SK-N-SH (cell line): ENCODE results near the gene RB1. TPM values are rescaled to one million over a fixed set of nuclear protein-coding genes. Genes with fewer than 3 reads are reported as not detected.

Experiments
- CTCF ChIA-PET: fragments of 300-600, 350-600 bp; formaldehyde crosslinking; extraction: SDS; loops from one replicate; lab custom pipeline; 2021; lab: Yijun Ruan, JAX
- POLR2A ChIA-PET: fragments of 350-600 bp; sonication (Branson Sonifier 250); formaldehyde crosslinking; extraction: SDS; loops from one replicate; lab custom pipeline; 2020; ENCODE audit warnings: antibody characterized with exemption, inconsistent platforms; lab: Yijun Ruan, JAX
- DNase-seq: peaks from one replicate; pipeline ENCODE4 v3.0.0; 2012
- H2AFZ ChIP-seq: fragments of 200-600 bp; sonication (generic); 2 replicates; pipeline ENCODE4 v1.8.1; 2016; ENCODE audit warnings: antibody characterized with exemption, mild to moderate bottlenecking, low read depth
- H3F3A ChIP-seq: fragments of 200-600 bp; sonication (generic); replicated peaks from 2 replicates; pipeline ENCODE3; 2016; ENCODE audit warnings: antibody characterized with exemption, mild to moderate bottlenecking; ENCODE audit not compliant: insufficient read depth
- H3K27ac ChIP-seq, 2 experiments: fragments of 200-500 bp in 1 of 2; fragments of 200-600 bp in 1 of 2; sonication (Bioruptor generic) in 1 of 2; sonication (generic), shearing (Covaris generic) in 1 of 2; 2 replicates each; pipeline versions ENCODE4 v1.5.1 to v1.6.1; 2014 to 2016; ENCODE audit warnings: low read depth in 2 of 2, inconsistent platforms in 1 of 2, low read length in 1 of 2, mild to moderate bottlenecking in 1 of 2, mixed read lengths in 1 of 2
- H3K27me3 ChIP-seq: fragments of 200-600 bp; sonication (generic), shearing (Covaris generic); 2 replicates; pipeline ENCODE4 v1.6.1; 2016; ENCODE audit warnings: mixed run types; ENCODE audit not compliant: insufficient read depth
- H3K36me3 ChIP-seq, 2 experiments: fragments of 200-500 bp in 1 of 2; fragments of 200-600 bp in 1 of 2; sonication (Bioruptor generic) in 1 of 2; sonication (generic) in 1 of 2; replicated peaks in 1 of 2; 2 replicates each; pipeline versions ENCODE3 to v1.5.1; 2014 to 2016; ENCODE audit warnings: low read length in 1 of 2, mild to moderate bottlenecking in 1 of 2; ENCODE audit not compliant: insufficient read depth in 2 of 2, control insufficient read depth in 1 of 2
- H3K4me1 ChIP-seq, 2 experiments: fragments of 200-500 bp in 1 of 2; fragments of 200-600 bp in 1 of 2; sonication (Bioruptor generic) in 1 of 2; sonication (generic), shearing (Covaris generic) in 1 of 2; 2 replicates each; pipeline versions ENCODE4 v1.5.1 to v1.6.1; 2014 to 2016; ENCODE audit warnings: low read depth in 1 of 2, low read length in 1 of 2, mixed run types in 1 of 2; ENCODE audit not compliant: insufficient read depth in 2 of 2, control insufficient read depth in 1 of 2
- H3K4me2 ChIP-seq: fragments of 200-600 bp; sonication (generic), shearing (Covaris generic); 2 replicates; pipeline ENCODE4 v1.6.1; 2017; ENCODE audit warnings: mixed run types
- H3K4me3 ChIP-seq, 2 experiments: fragments of 200-500 bp in 1 of 2; fragments of 200-600 bp in 1 of 2; sonication (Bioruptor generic) in 1 of 2; sonication (generic), shearing (Covaris generic) in 1 of 2; 2 replicates each; pipeline versions ENCODE4 v1.5.1 to v1.8.1; 2014 to 2016; ENCODE audit warnings: low read depth in 2 of 2, inconsistent platforms in 1 of 2, low read length in 1 of 2, mild to moderate bottlenecking in 1 of 2, mixed read lengths in 1 of 2, moderate library complexity in 1 of 2
- H3K79me2 ChIP-seq: fragments of 200-600 bp; sonication (generic); 2 replicates; pipeline ENCODE4 v1.8.1; 2017; ENCODE audit warnings: mild to moderate bottlenecking; ENCODE audit not compliant: insufficient read depth
- H3K9ac ChIP-seq: fragments of 200-600 bp; sonication (generic); 2 replicates; pipeline ENCODE4 v1.6.1; 2017; ENCODE audit warnings: mixed run types
- H3K9me2 ChIP-seq: fragments of 200-600 bp; sonication (generic); 2 replicates; pipeline ENCODE4 v1.6.1; 2017; ENCODE audit warnings: mixed run types
- H3K9me3 ChIP-seq: fragments of 200-600 bp; sonication (generic); 2 replicates; pipeline ENCODE4 v1.6.1; 2017; ENCODE audit warnings: mixed run types, mild to moderate bottlenecking, moderate library complexity
- H4K20me1 ChIP-seq: fragments of 200-600 bp; sonication (generic); 2 replicates; pipeline ENCODE4 v1.6.1; 2017; ENCODE audit warnings: mild to moderate bottlenecking, mixed run types; ENCODE audit not compliant: insufficient read depth
- CHD2 ChIP-seq: fragments of 150-350 bp; IDR thresholded peaks from 2 replicates; pipeline ENCODE4 v1.6.1; 2018; ENCODE audit warnings: low read length; ENCODE audit not compliant: partially characterized antibody
- EP300 ChIP-seq, 2 experiments: IDR thresholded peaks; 2 replicates each; pipeline versions ENCODE4 v1.4.0 to v1.6.1; 2012; ENCODE audit warnings: borderline replicate concordance in 1 of 2, low read depth in 1 of 2, low read length in 1 of 2
- FOXJ3 ChIP-seq: sonication (generic); formaldehyde crosslinking; IDR thresholded peaks from 2 replicates; pipeline ENCODE4 v1.5.1; 2020; ENCODE audit warnings: mild to moderate bottlenecking, missing genetic modification reagents
- GATA2 ChIP-seq: sonication (generic); formaldehyde crosslinking; IDR thresholded peaks from 2 replicates; pipeline ENCODE4 v1.5.0; 2020; ENCODE audit warnings: mild to moderate bottlenecking, missing genetic modification reagents
- MAX ChIP-seq: IDR thresholded peaks from 2 replicates; pipeline ENCODE4 v1.4.0; 2012; ENCODE audit warnings: low read depth
- MEF2A ChIP-seq: IDR thresholded peaks from 2 replicates; pipeline ENCODE4 v1.4.0; 2012; ENCODE audit warnings: low read depth, borderline replicate concordance
- NFIC ChIP-seq: IDR thresholded peaks from 2 replicates; pipeline ENCODE4 v1.4.0; 2012; ENCODE audit warnings: borderline replicate concordance
- NRF1 ChIP-seq: IDR thresholded peaks from 2 replicates; pipeline ENCODE4 v1.6.1; 2012; ENCODE audit warnings: low read depth, mild to moderate bottlenecking, low read length
- PBX3 ChIP-seq: IDR thresholded peaks from 2 replicates; pipeline ENCODE4; 2012
- POLR2AphosphoS5 ChIP-seq: IDR thresholded peaks from 2 replicates; pipeline ENCODE4 v1.6.1; 2012; ENCODE audit warnings: low read depth, low read length
- RCOR1 ChIP-seq: fragments of 150-350 bp; IDR thresholded peaks from 2 replicates; pipeline ENCODE4 v1.6.1; 2017; ENCODE audit warnings: antibody characterized with exemption, low read length
- SMC3 ChIP-seq: IDR thresholded peaks from 2 replicates; pipeline ENCODE4 v1.6.1; 2012; ENCODE audit warnings: low read depth, low read length, improper control_type of control experiment
- TAF1 ChIP-seq: IDR thresholded peaks from 2 replicates; pipeline ENCODE4 v1.6.1; 2012; ENCODE audit warnings: low read depth, mild to moderate bottlenecking, low read length, moderate library complexity, borderline replicate concordance
- TCF12 ChIP-seq: IDR thresholded peaks from 2 replicates; pipeline ENCODE4 v1.4.0; 2012
- YY1 ChIP-seq: IDR thresholded peaks from 2 replicates; pipeline ENCODE4 v1.4.0; 2012; ENCODE audit warnings: low read depth, mild to moderate bottlenecking
- WGBS: methylation state at CpG from one replicate; pipeline ENCODE4 v1.1.6; 2017; ENCODE audit warnings: low lambda C conversion rate; 5-methylcytosine and 5-hydroxymethylcytosine counted together
- polyA plus RNA-seq, 3 experiments: library from polyadenylated mRNA; depleted of rRNA; stranded (reverse); fragments of >200 nt; gene quantifications; 2 replicates each; pipeline ENCODE4 v1.2.3, GENCODE V29; 2012
- TF ChIP-seq, protein P1 (sequence below): fragments of 150-350 bp; IDR thresholded peaks from 2 replicates; pipeline ENCODE4 v1.6.1; 2016; ENCODE audit warnings: mild to moderate bottlenecking, low read depth, low read length

The RB1 gene
- polyA plus RNA-seq, 1 of the 3 experiments (the other 2 are of a cell fraction), result 11.5 TPM

- no peak overlapping the region for H3K4me2 ChIP-seq
- H2AFZ ChIP-seq, result no peak overlapping the region
- POLR2A ChIA-PET, result no interaction called here
- H3K79me2 ChIP-seq, result peaks cover 36% of the 10 kb centered on the region
- H3K9me2 ChIP-seq, result no peaks in the 10 kb centered on the region
- no peaks in the 10 kb centered on the region; the same call in 1 of the 2 replicates for H4K20me1 ChIP-seq
- TF ChIP-seq RCOR1 (no peak), TAF1 (no peak), FOXJ3 (CRISPR knock-in tag) (no peak), MEF2A (no peak), TCF12 (no peak), NRF1 (no peak), POLR2AphosphoS5 (no peak), MAX (no peak), SMC3 (no peak), GATA2 (CRISPR knock-in tag) (no peak), CHD2 (no peak)
- TF ChIP-seq, protein P1, sequence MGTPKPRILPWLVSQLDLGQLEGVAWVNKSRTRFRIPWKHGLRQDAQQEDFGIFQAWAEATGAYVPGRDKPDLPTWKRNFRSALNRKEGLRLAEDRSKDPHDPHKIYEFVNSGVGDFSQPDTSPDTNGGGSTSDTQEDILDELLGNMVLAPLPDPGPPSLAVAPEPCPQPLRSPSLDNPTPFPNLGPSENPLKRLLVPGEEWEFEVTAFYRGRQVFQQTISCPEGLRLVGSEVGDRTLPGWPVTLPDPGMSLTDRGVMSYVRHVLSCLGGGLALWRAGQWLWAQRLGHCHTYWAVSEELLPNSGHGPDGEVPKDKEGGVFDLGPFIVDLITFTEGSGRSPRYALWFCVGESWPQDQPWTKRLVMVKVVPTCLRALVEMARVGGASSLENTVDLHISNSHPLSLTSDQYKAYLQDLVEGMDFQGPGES, result no peak
- no peaks in the 10 kb centered on the region for H3K9me3 ChIP-seq
- H3K27me3 ChIP-seq, result no peaks in the 10 kb centered on the region
- WGBS, result 96% methylated on average over 13 of the region's 13 CpGs
- H3K9ac ChIP-seq, result no peak overlapping the region
- peaks cover 52 to 56% of the 10 kb centered on the region in 2 experiments for H3K36me3 ChIP-seq
- no peaks in the 10 kb centered on the region; a peak in 2 of 4 replicates for H3K4me1 ChIP-seq
- H3K4me3 ChIP-seq, result no peak overlapping the region
- CTCF ChIA-PET, result no interaction called here
- H3F3A ChIP-seq, result peaks cover under 1% of the 10 kb centered on the region
- no peak overlapping the region for H3K27ac ChIP-seq
- no peak for DNase-seq
Measured at GRCh38 chr13:48255090-48255489, 48.5 kb upstream of the RB1 start.

DNA sequence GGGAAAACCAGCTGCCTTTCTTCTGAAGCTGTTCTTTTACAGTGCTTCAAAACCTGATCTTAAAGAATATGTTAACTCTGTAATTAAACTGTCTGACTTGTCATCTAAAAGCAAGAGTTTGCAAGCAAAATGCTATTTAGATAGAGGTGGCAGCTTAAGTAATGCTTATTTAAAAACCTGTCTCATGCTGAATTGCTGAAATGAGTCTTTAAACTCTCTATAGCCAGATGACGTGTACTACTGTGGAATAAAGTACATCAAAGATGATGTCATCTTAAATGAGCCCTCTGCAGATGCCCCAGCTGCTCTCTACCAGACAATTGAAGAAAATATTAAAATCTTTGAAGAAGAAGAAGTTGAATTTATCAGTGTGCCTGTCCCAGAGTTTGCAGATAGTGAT lies 47.6 kb upstream of the RB1 start:
- TF ChIP-seq EP300 (IDR thresholded peaks at IDR 0.05; ENCODE audit: borderline replicate concordance in 1 of 2, low read depth in 1 of 2, low read length in 1 of 2) (no peak), PBX3 (no peak), GATA2 (CRISPR knock-in tag) (no peak), YY1 (no peak), SMC3 (no peak), NFIC (no peak)
- Histone ChIP-seq H3K4me3 (no peak overlapping the region), H3K9me3 (no peaks in the 10 kb centered on the region), H4K20me1 (no peaks in the 10 kb centered on the region; the same call in 1 of the 2 replicates), H3K4me2 (no peak overlapping the region), H3K9ac (no peak overlapping the region), H2AFZ (no peak overlapping the region), H3K27me3 (no peaks in the 10 kb centered on the region), H3K36me3 (peaks cover 58 to 62% of the 10 kb centered on the region in 2 experiments), H3K27ac (no peak overlapping the region), H3K4me1 (no peaks in the 10 kb centered on the region; a peak in 2 of 4 replicates), H3F3A (no peaks in the 10 kb centered on the region), H3K9me2 (no peaks in the 10 kb centered on the region), H3K79me2 (peaks cover 27% of the 10 kb centered on the region; the same call in 1 of the 2 replicates)
- CTCF ChIA-PET, result no interaction called here
- 83% methylated on average over 1 of the region's 1 CpG for WGBS
- POLR2A ChIA-PET, result no interaction called here
- DNase-seq, result no peak
